T-helper 2 cell (primary cell): ENCODE measurements around the gene CD14.
A peak's percentile ranks its signal among the peaks of the same experiment; 100 is the strongest.
"Not testable (repeated sequence)": the region's sequence is repeated elsewhere in the genome, so short reads cannot be mapped to it uniquely, and the experiment has no call there.

Source experiments
- DNase-seq, 5 experiments: peaks; one replicate each; pipeline versions ENCODE4 v3.0.0 to v3.0.0-alpha.2; 2012 to 2022

CD14 gene

GRCh38 chr5:140634103-140634502 lies 1.1 kb upstream of the CD14 start:
- no peak for DNase-seq

- DNase-seq = no peak
Observed at GRCh38 chr5:140633501-140633900, 526 bp upstream of the CD14 start.

GRCh38 chr5:140632366-140633020 lies 482 bp downstream of the CD14 start:
- peak; percentile 23 to 71 (median 37) for DNase-seq

- peak in 3 of 5 experiments; percentile 9 to 37 (median 13) for DNase-seq
Observed at GRCh38 chr5:140631831-140632365, 1.1 kb downstream of the CD14 start.

GRCh38 chr5:140631036-140631417 lies 1.9 kb downstream of the CD14 start:
- DNase-seq = no peak

GRCh38 chr5:140630292-140631035 lies 2.5 kb downstream of the CD14 start:
- DNase-seq = no peak

GRCh38 chr5:140628711-140629110 lies 4.3 kb downstream of the CD14 start:
- DNase-seq = no peak

- DNase-seq = no peak
Observed at GRCh38 chr5:140627972-140628371, 5.0 kb downstream of the CD14 start.

GRCh38 chr5:140624886-140625285 lies 8.1 kb downstream of the CD14 start:
- not testable (repeated sequence) for DNase-seq

GRCh38 chr5:140623061-140623460 lies 9.9 kb downstream of the CD14 start:
- DNase-seq = not testable (repeated sequence)

- DNase-seq = no peak
Observed at GRCh38 chr5:140622301-140622700, 10.7 kb downstream of the CD14 start.

- DNase-seq = no peak
Observed at GRCh38 chr5:140611020-140611521, 21.9 kb downstream of the CD14 start.

GRCh38 chr5:140609126-140609525 lies 23.8 kb downstream of the CD14 start:
- no peak for DNase-seq

- DNase-seq = no peak
Observed at GRCh38 chr5:140608722-140609121, 24.3 kb downstream of the CD14 start.

- DNase-seq = no peak
Observed at GRCh38 chr5:140607031-140607430, 25.9 kb downstream of the CD14 start.

GRCh38 chr5:140605879-140606278 lies 27.1 kb downstream of the CD14 start:
- DNase-seq = no peak

- no peak for DNase-seq
Observed at GRCh38 chr5:140603734-140604133, 29.2 kb downstream of the CD14 start.

GRCh38 chr5:140603446-140603698 lies 29.6 kb downstream of the CD14 start:
- not testable (repeated sequence) for DNase-seq

GRCh38 chr5:140602147-140602546 lies 30.8 kb downstream of the CD14 start:
- no peak for DNase-seq

GRCh38 chr5:140600096-140600495 lies 32.9 kb downstream of the CD14 start:
- no peak for DNase-seq

GRCh38 chr5:140598836-140599235 lies 34.1 kb downstream of the CD14 start:
- no peak for DNase-seq

- DNase-seq = no peak
Observed at GRCh38 chr5:140596321-140596741, 36.6 kb downstream of the CD14 start.

GRCh38 chr5:140595538-140596300 lies 37.3 kb downstream of the CD14 start:
- no peak for DNase-seq
